Neural progenitor cell (in vitro differentiated cells): ENCODE results near the gene UGGT2. TPM values are rescaled to one million over a fixed set of nuclear protein-coding genes. Genes with fewer than 3 reads are reported as not detected.

Source experiments
- DNase-seq: peaks from one replicate; pipeline ENCODE4 v3.0.0-alpha.2; 2016; ENCODE audit warnings: low spot score
- H2AFZ ChIP-seq: fragments of 200-600 bp; sonication (generic); replicated peaks from 2 replicates; pipeline ENCODE4 v1.6.1; 2016; ENCODE audit warnings: antibody characterized with exemption
- H3F3A ChIP-seq: fragments of 200-600 bp; sonication (generic); 2 replicates; pipeline ENCODE4 v1.6.1; 2016; ENCODE audit warnings: antibody characterized with exemption, low read depth
- H3K27ac ChIP-seq: fragments of 200-600 bp; sonication (generic); 2 replicates; pipeline ENCODE4 v1.5.1; 2016; ENCODE audit warnings: mild to moderate bottlenecking
- H3K27me3 ChIP-seq: fragments of 200-600 bp; sonication (generic); 2 replicates; pipeline ENCODE4 v1.6.1; 2016; ENCODE audit warnings: mild to moderate bottlenecking, moderate library complexity
- H3K36me3 ChIP-seq: fragments of 200-600 bp; sonication (generic); 2 replicates; pipeline ENCODE4 v1.5.1; 2016
- H3K4me1 ChIP-seq: fragments of 200-600 bp; sonication (generic); 2 replicates; pipeline ENCODE4 v1.6.1; 2016; ENCODE audit warnings: mixed run types
- H3K4me2 ChIP-seq: fragments of 200-600 bp; sonication (generic); 2 replicates; pipeline ENCODE4 v1.6.1; 2016
- H3K4me3 ChIP-seq: fragments of 200-600 bp; sonication (generic); 2 replicates; pipeline ENCODE4 v1.5.1; 2016
- H3K79me2 ChIP-seq: fragments of 200-600 bp; sonication (generic); 2 replicates; pipeline ENCODE4 v1.6.1; 2016; ENCODE audit warnings: low read depth
- H3K9ac ChIP-seq: fragments of 200-600 bp; sonication (generic); 2 replicates; pipeline ENCODE4 v1.6.1; 2016
- H3K9me3 ChIP-seq: fragments of 200-600 bp; sonication (generic); 2 replicates; pipeline ENCODE4 v1.5.1; 2016; ENCODE audit warnings: low read depth
- H4K20me1 ChIP-seq: fragments of 200-600 bp; sonication (generic); 2 replicates; pipeline ENCODE4 v1.6.1; 2016; ENCODE audit warnings: low read depth
- H3K27ac Mint-ChIP-seq: 3 replicates; pipeline ENCODE4 v1.8.0; 2021; ENCODE audit warnings: mixed read lengths
- H3K27me3 Mint-ChIP-seq: 2 replicates; pipeline ENCODE4 v1.8.0; 2022; ENCODE audit warnings: low read depth, mild to moderate bottlenecking, inconsistent platforms, moderate library complexity, mixed read lengths; ENCODE audit not compliant: insufficient read depth
- H3K36me3 Mint-ChIP-seq: 3 replicates; pipeline ENCODE4 v1.8.0; 2021; ENCODE audit warnings: mixed read lengths
- H3K4me1 Mint-ChIP-seq: 3 replicates; pipeline ENCODE4 v1.8.0; 2021; ENCODE audit warnings: mixed read lengths
- H3K4me3 Mint-ChIP-seq: 3 replicates; pipeline ENCODE4 v1.8.0; 2021; ENCODE audit warnings: mild to moderate bottlenecking, moderate library complexity, mixed read lengths
- H3K9me3 Mint-ChIP-seq: 3 replicates; pipeline ENCODE4 v1.8.0; 2020; ENCODE audit warnings: mixed read lengths
- EZH2 ChIP-seq: fragments of 200-600 bp; sonication (generic); IDR thresholded peaks from 2 replicates; pipeline ENCODE4 v1.6.1; 2017; ENCODE audit warnings: antibody characterized with exemption, mild to moderate bottlenecking, moderate library complexity
- EZH2phosphoT487 ChIP-seq: fragments of 200-600 bp; sonication (generic); IDR thresholded peaks from 2 replicates; pipeline ENCODE4 v1.6.1; 2017; ENCODE audit warnings: antibody characterized with exemption
- total RNA-seq: library from RNA; depleted of rRNA; stranded (reverse); fragments of >200 nt; gene quantifications from 2 replicates; pipeline ENCODE4 v1.2.3, GENCODE V29; 2015; ENCODE audit warnings: low replicate concordance
- TF ChIP-seq, protein P1 (sequence below): fragments of 200-600 bp; sonication (generic); IDR thresholded peaks from 2 replicates; pipeline ENCODE4 v1.5.1; 2017; ENCODE audit warnings: antibody characterized with exemption, mild to moderate bottlenecking

The UGGT2 gene
- total RNA-seq, 1 donor from 2014 or later, result 70.4 TPM

DNA sequence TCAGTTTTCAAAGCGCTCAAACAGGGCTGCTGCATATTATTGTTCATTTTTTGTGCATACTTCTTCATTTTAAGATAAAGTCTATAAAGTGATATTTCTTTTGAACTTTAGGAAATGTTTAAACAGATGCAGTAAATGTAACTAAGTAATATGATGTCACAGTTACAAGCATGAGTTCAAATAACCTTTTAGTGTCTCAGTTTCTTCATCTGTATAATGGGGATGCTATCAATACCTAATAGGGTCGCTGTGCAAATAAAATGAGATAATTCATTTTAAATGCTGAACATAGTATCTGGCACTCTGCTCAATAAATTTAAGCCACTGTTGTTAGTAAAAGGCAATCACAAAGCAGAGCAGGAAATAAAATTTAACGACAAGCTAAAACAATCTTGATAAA, 97.5 kb downstream of the UGGT2 start:
- Histone ChIP-seq H3K4me2 (no peak overlapping the region), H3K27ac (no peak overlapping the region), H3F3A (peaks cover 12% of the 10 kb centered on the region), H3K79me2 (no peaks in the 10 kb centered on the region), H3K27me3 (no peaks in the 10 kb centered on the region), H3K36me3 (peaks cover 8% of the 10 kb centered on the region), H3K4me1 (peaks cover 15% of the 10 kb centered on the region), H2AFZ (no peak overlapping the region), H3K9me3 (peaks cover 12% of the 10 kb centered on the region), H4K20me1 (no peaks in the 10 kb centered on the region), H3K4me3 (no peak overlapping the region), H3K9ac (no peak overlapping the region)
- peaks cover 34% of the 10 kb centered on the region for H3K36me3 Mint-ChIP-seq
- peaks cover 26% of the 10 kb centered on the region for H3K9me3 Mint-ChIP-seq
- no peak for DNase-seq
- H3K27me3 Mint-ChIP-seq, result no peaks in the 10 kb centered on the region
- no peak overlapping the region for H3K4me3 Mint-ChIP-seq
- TF ChIP-seq, protein P1, sequence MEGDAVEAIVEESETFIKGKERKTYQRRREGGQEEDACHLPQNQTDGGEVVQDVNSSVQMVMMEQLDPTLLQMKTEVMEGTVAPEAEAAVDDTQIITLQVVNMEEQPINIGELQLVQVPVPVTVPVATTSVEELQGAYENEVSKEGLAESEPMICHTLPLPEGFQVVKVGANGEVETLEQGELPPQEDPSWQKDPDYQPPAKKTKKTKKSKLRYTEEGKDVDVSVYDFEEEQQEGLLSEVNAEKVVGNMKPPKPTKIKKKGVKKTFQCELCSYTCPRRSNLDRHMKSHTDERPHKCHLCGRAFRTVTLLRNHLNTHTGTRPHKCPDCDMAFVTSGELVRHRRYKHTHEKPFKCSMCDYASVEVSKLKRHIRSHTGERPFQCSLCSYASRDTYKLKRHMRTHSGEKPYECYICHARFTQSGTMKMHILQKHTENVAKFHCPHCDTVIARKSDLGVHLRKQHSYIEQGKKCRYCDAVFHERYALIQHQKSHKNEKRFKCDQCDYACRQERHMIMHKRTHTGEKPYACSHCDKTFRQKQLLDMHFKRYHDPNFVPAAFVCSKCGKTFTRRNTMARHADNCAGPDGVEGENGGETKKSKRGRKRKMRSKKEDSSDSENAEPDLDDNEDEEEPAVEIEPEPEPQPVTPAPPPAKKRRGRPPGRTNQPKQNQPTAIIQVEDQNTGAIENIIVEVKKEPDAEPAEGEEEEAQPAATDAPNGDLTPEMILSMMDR, result no peak
- no peak for TF ChIP-seq EZH2phosphoT487
- TF ChIP-seq EZH2, result no peak
- no peak overlapping the region for H3K27ac Mint-ChIP-seq
- H3K4me1 Mint-ChIP-seq, result no peaks in the 10 kb centered on the region

DNA sequence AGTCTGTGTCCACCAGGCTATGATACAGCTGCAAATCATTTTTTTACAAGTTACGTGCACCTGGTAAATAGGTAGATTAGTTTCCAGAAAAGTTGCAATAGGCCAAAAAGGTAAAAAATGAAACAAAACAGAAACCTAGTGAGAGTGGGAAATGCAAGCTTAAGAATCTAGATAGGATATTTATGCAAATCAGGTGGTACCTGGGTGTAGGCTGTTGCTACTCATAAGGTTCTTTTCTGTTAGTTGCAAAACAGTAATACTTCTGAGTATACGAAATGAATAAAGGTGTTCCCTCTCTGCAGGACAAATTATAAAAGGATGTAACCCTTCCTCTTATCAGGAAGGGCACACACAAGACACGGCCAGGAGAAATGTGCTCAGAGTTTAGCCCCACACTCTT, 97.9 kb downstream of the UGGT2 start:
- H3K27me3 Mint-ChIP-seq, result no peaks in the 10 kb centered on the region
- Histone ChIP-seq H3K9ac (no peak overlapping the region), H3K79me2 (no peaks in the 10 kb centered on the region), H3K9me3 (peaks cover 8% of the 10 kb centered on the region), H3K36me3 (peaks cover 4% of the 10 kb centered on the region), H3K27ac (no peak overlapping the region), H4K20me1 (no peaks in the 10 kb centered on the region), H3K4me1 (peaks cover 15% of the 10 kb centered on the region), H2AFZ (no peak overlapping the region), H3K27me3 (no peaks in the 10 kb centered on the region), H3K4me2 (no peak overlapping the region), H3K4me3 (no peak overlapping the region), H3F3A (peaks cover 12% of the 10 kb centered on the region)
- no peak for DNase-seq
- peaks cover 30% of the 10 kb centered on the region for H3K36me3 Mint-ChIP-seq
- no peaks in the 10 kb centered on the region for H3K4me1 Mint-ChIP-seq
- peaks cover 21% of the 10 kb centered on the region for H3K9me3 Mint-ChIP-seq
- TF ChIP-seq EZH2phosphoT487, result no peak
- no peak for TF ChIP-seq EZH2
- TF ChIP-seq, protein P1, result no peak
- H3K27ac Mint-ChIP-seq, result no peak overlapping the region
- no peak overlapping the region for H3K4me3 Mint-ChIP-seq

DNA sequence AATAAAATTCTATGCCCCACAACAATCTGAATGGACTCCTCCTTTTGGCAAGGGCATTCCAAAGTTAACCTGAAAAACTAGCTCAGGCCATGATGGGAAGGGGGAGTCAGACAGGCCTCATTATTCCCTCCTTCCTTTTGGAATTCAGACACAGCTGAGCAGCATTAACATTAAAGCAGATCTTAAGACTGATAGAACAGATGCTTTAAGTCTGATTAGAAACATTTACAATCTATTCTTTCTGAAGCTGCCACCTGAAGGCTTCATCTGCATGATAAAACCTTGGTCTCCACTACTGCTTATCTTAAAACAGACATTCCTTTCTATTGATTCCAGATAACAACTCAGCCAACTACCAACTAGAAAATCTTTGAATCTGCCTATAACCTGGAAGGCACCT, 98.9 kb downstream of the UGGT2 start:
- Histone ChIP-seq H3K36me3 (peaks cover 4% of the 10 kb centered on the region), H3K4me1 (peaks cover 15% of the 10 kb centered on the region), H3K27ac (peak overlapping the region; percentile 40), H3K9ac (no peak overlapping the region), H2AFZ (no peak overlapping the region), H3K79me2 (no peaks in the 10 kb centered on the region), H3K9me3 (peaks cover 3% of the 10 kb centered on the region), H3K4me3 (no peak overlapping the region), H4K20me1 (no peaks in the 10 kb centered on the region), H3F3A (peaks cover 12% of the 10 kb centered on the region), H3K27me3 (no peaks in the 10 kb centered on the region), H3K4me2 (peak overlapping the region; percentile 19)
- no peak overlapping the region for H3K4me3 Mint-ChIP-seq
- peaks cover 11% of the 10 kb centered on the region for H3K9me3 Mint-ChIP-seq
- no peaks in the 10 kb centered on the region for H3K4me1 Mint-ChIP-seq
- TF ChIP-seq, protein P1, result no peak
- TF ChIP-seq EZH2phosphoT487 (no peak), EZH2 (no peak)
- H3K27ac Mint-ChIP-seq, result no peak overlapping the region
- no peaks in the 10 kb centered on the region for H3K27me3 Mint-ChIP-seq
- H3K36me3 Mint-ChIP-seq, result peaks cover 20% of the 10 kb centered on the region
- peak; percentile 3 for DNase-seq
